DND-41 (cell line): Measurements from ENCODE around the gene SYNC.

Experiments used
- ATAC-seq: fragments of 200-7000 bp; cut with Tn5 transposase; 3 replicates; pipeline ENCODE4 v1.9.1; 2021; ENCODE audit warnings: low read depth; ENCODE audit not compliant: insufficient read depth
- DNase-seq: peaks from one replicate; pipeline ENCODE4 v3.0.0-alpha.2; 2020
- H2AFZ ChIP-seq: 2 replicates; pipeline ENCODE4 v1.6.0; 2012; ENCODE audit warnings: low read depth, low read length
- H3K27ac ChIP-seq: 2 replicates; pipeline ENCODE4 v1.5.1; 2012; ENCODE audit warnings: low read length, inconsistent platforms
- H3K27me3 ChIP-seq: fragments of 200-600 bp; sonication (generic); 2 replicates; pipeline ENCODE4 v1.6.0; 2012; ENCODE audit warnings: low read length, mild to moderate bottlenecking, inconsistent platforms; ENCODE audit not compliant: insufficient read depth, poor library complexity
- H3K36me3 ChIP-seq: 2 replicates; pipeline ENCODE4 v1.5.1; 2012; ENCODE audit warnings: low read length, inconsistent platforms; ENCODE audit not compliant: insufficient read depth
- H3K4me1 ChIP-seq: 2 replicates; pipeline ENCODE4 v1.5.1; 2012; ENCODE audit warnings: mild to moderate bottlenecking, low read length; ENCODE audit not compliant: insufficient read depth
- H3K4me2 ChIP-seq: 2 replicates; pipeline ENCODE4 v1.6.0; 2012; ENCODE audit warnings: mild to moderate bottlenecking, moderate library complexity, low read length, inconsistent platforms; ENCODE audit not compliant: insufficient read depth
- H3K4me3 ChIP-seq, 2 experiments: fragments of 200-600 bp in 1 of 2; shearing (Covaris generic) in 1 of 2; 2 replicates each; pipeline ENCODE4 v1.5.1; 2012 to 2016; ENCODE audit warnings: inconsistent platforms in 2 of 2, low read length in 2 of 2, mild to moderate bottlenecking in 2 of 2, low read depth in 1 of 2, moderate library complexity in 1 of 2
- H3K79me2 ChIP-seq: 2 replicates; pipeline ENCODE4 v1.6.0; 2012; ENCODE audit warnings: low read length, inconsistent platforms; ENCODE audit not compliant: insufficient read depth
- H3K9ac ChIP-seq: 2 replicates; pipeline ENCODE4 v1.6.0; 2012; ENCODE audit warnings: low read depth, mild to moderate bottlenecking, inconsistent platforms, low read length, moderate library complexity
- H3K9me3 ChIP-seq: 2 replicates; pipeline ENCODE4 v1.5.1; 2012; ENCODE audit warnings: low read length, moderate library complexity, mild to moderate bottlenecking, inconsistent platforms; ENCODE audit not compliant: insufficient read depth, severe bottlenecking
- H4K20me1 ChIP-seq: 2 replicates; pipeline ENCODE4 v1.6.0; 2012; ENCODE audit warnings: low read length; ENCODE audit not compliant: insufficient read depth
- CTCF ChIP-seq: IDR thresholded peaks from 2 replicates; pipeline ENCODE4 v1.5.1; 2012; ENCODE audit warnings: borderline replicate concordance, low read length, moderate library complexity, mild to moderate bottlenecking; ENCODE audit not compliant: poor library complexity, severe bottlenecking; ENCODE audit errors: extremely low read depth
- EZH2 ChIP-seq: IDR thresholded peaks from 3 replicates; pipeline ENCODE4 v1.6.1; 2012; ENCODE audit warnings: borderline replicate concordance, low read depth, mild to moderate bottlenecking, moderate library complexity, low read length, inconsistent platforms; ENCODE audit not compliant: severe bottlenecking

Gene SYNC

GRCh38 chr1:32719681-32720275 lies 17.2 kb upstream of the SYNC start:
- H3K27ac ChIP-seq = no peak overlapping the region

GRCh38 chr1:32718527-32718926 lies 16.0 kb upstream of the SYNC start:
- no peak for DNase-seq
- no peak overlapping the region for H3K27ac ChIP-seq
- no peak overlapping the region for H3K9ac ChIP-seq
- H3K9me3 ChIP-seq = no peaks in the 10 kb centered on the region
- H3K36me3 ChIP-seq = no peaks in the 10 kb centered on the region
- no peaks in the 10 kb centered on the region for H4K20me1 ChIP-seq
- H3K79me2 ChIP-seq = no peaks in the 10 kb centered on the region
- no peaks in the 10 kb centered on the region for H3K4me1 ChIP-seq
- H3K27me3 ChIP-seq = no peaks in the 10 kb centered on the region
- no peak overlapping the region for H3K4me2 ChIP-seq
- H2AFZ ChIP-seq = no peak overlapping the region
- no peak for ATAC-seq
- no peak overlapping the region for H3K4me3 ChIP-seq
- TF ChIP-seq CTCF = no peak

More at GRCh38 chr1:32719681-32720275, 17.2 kb upstream of the SYNC start:
- no peak overlapping the region for H3K4me3 ChIP-seq
- H3K27me3 ChIP-seq = no peaks in the 10 kb centered on the region
- H3K9me3 ChIP-seq = no peaks in the 10 kb centered on the region
- H3K4me1 ChIP-seq = peaks cover 3% of the 10 kb centered on the region; the same call in 1 of the 2 replicates
- no peaks in the 10 kb centered on the region for H4K20me1 ChIP-seq
- no peak for DNase-seq
- TF ChIP-seq CTCF (no peak), EZH2 (no peak)
- no peak overlapping the region for H3K9ac ChIP-seq
- no peaks in the 10 kb centered on the region for H3K36me3 ChIP-seq
- no peak for ATAC-seq
- no peak overlapping the region for H2AFZ ChIP-seq
- no peaks in the 10 kb centered on the region for H3K79me2 ChIP-seq
- no peak overlapping the region for H3K4me2 ChIP-seq

- Histone ChIP-seq H3K79me2 (no peaks in the 10 kb centered on the region), H3K9ac (no peak overlapping the region), H3K4me1 (no peaks in the 10 kb centered on the region), H3K4me3 (no peak overlapping the region), H2AFZ (no peak overlapping the region), H3K27ac (no peak overlapping the region), H3K36me3 (no peaks in the 10 kb centered on the region), H3K4me2 (no peak overlapping the region), H4K20me1 (no peaks in the 10 kb centered on the region), H3K9me3 (no peaks in the 10 kb centered on the region), H3K27me3 (no peaks in the 10 kb centered on the region)
- no peak for DNase-seq
- TF ChIP-seq EZH2 (no peak), CTCF (no peak)
- no peak for ATAC-seq
Observed at GRCh38 chr1:32718036-32718435, 15.5 kb upstream of the SYNC start.

GRCh38 chr1:32717503-32717902 lies 14.9 kb upstream of the SYNC start:
- TF ChIP-seq CTCF (no peak), EZH2 (no peak)
- ATAC-seq (no peak), DNase-seq (no peak)
- Histone ChIP-seq H3K79me2 (no peaks in the 10 kb centered on the region), H3K9me3 (no peaks in the 10 kb centered on the region), H3K27me3 (no peaks in the 10 kb centered on the region), H3K4me1 (0 out of 2 replicates have a peak, but pooled peaks cover under 1% of the 10 kb centered on the region), H3K4me3 (no peak overlapping the region), H3K9ac (no peak overlapping the region), H3K4me2 (no peak overlapping the region), H4K20me1 (no peaks in the 10 kb centered on the region), H2AFZ (no peak overlapping the region), H3K27ac (no peak overlapping the region), H3K36me3 (no peaks in the 10 kb centered on the region)
